ENCODE measurements around the gene LGR5. TPM values are rescaled to one million over a fixed set of nuclear protein-coding genes. Genes with fewer than 3 reads are reported as not detected.

The LGR5 gene
- total RNA-seq, 2 donors from 2014 or later: 1.8 to 7.4 TPM

DNA sequence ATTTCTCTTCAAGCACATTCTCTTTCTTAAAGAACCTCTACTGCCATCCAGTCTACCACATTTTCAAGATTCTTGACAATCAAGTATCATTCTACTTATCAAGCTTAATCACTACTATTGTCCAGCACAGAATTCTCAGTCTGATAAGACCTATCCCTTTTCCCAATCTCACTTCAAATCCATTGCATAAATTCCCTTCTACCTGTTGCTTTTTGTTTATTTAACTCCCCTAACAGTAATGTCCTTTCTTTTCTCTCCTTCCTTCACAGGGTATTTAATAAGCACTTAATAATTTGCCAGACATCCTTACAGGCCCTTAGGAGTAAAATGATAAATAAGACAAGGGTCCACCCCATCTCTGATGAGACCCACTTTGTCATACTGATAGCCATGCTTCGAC is 182.3 kb downstream of the LGR5 start:
- Histone ChIP-seq H3K4me3 (no peak overlapping the region), H3K4me1 (ENCODE audit: control insufficient read depth in 1 of 2, low read depth in 2 of 2) (peaks cover 0 to 11% of the 10 kb centered on the region in 2 donors), H3K27ac (no peak overlapping the region), H3K27me3 (replicated peaks; ENCODE audit: insufficient read depth) (no peaks in the 10 kb centered on the region), H3K9me3 (no peaks in the 10 kb centered on the region), H3K36me3 (peaks cover 32% of the 10 kb centered on the region)
- ATAC-seq (ENCODE audit: insufficient number of reproducible peaks, low FRiP score, low read depth) (no peak), DNase-seq (ENCODE audit: low spot score) (no peak)
- TF ChIP-seq, protein P1, sequence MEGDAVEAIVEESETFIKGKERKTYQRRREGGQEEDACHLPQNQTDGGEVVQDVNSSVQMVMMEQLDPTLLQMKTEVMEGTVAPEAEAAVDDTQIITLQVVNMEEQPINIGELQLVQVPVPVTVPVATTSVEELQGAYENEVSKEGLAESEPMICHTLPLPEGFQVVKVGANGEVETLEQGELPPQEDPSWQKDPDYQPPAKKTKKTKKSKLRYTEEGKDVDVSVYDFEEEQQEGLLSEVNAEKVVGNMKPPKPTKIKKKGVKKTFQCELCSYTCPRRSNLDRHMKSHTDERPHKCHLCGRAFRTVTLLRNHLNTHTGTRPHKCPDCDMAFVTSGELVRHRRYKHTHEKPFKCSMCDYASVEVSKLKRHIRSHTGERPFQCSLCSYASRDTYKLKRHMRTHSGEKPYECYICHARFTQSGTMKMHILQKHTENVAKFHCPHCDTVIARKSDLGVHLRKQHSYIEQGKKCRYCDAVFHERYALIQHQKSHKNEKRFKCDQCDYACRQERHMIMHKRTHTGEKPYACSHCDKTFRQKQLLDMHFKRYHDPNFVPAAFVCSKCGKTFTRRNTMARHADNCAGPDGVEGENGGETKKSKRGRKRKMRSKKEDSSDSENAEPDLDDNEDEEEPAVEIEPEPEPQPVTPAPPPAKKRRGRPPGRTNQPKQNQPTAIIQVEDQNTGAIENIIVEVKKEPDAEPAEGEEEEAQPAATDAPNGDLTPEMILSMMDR (IDR thresholded peaks at IDR 0.05): no peak

DNA sequence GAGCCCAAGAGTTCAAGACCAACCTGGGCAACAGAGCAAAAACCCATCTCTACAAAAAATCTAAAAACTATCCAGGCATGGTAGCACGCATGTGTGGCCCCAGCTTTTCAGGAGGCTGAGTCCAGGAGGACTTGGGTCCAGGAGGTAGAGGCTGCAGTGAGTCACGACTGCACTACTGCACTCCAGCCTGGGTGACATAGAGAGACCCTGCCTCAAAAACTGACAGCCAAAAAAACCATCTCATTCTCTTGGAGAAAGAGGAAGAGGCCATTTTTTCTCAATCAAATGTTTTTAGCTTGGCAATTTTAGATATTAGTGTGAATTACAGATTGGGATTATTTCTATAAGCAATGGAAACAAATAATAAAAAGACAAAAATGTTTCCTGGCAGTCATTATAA is 185.9 kb downstream of the LGR5 start:
- H3K27me3 ChIP-seq (replicated peaks; ENCODE audit: insufficient read depth): no peaks in the 10 kb centered on the region
- peaks cover 42% of the 10 kb centered on the region for H3K36me3 ChIP-seq
- H3K9me3 ChIP-seq: no peaks in the 10 kb centered on the region
- H3K4me3 ChIP-seq: no peak overlapping the region
- peaks cover 0 to 15% of the 10 kb centered on the region in 2 donors for H3K4me1 ChIP-seq (ENCODE audit: control insufficient read depth in 1 of 2, low read depth in 2 of 2)
- H3K27ac ChIP-seq: no peak overlapping the region
- TF ChIP-seq, protein P1 (IDR thresholded peaks at IDR 0.05): no peak
- no peak for DNase-seq (ENCODE audit: low spot score)
- ATAC-seq (ENCODE audit: insufficient number of reproducible peaks, low FRiP score, low read depth): no peak

DNA sequence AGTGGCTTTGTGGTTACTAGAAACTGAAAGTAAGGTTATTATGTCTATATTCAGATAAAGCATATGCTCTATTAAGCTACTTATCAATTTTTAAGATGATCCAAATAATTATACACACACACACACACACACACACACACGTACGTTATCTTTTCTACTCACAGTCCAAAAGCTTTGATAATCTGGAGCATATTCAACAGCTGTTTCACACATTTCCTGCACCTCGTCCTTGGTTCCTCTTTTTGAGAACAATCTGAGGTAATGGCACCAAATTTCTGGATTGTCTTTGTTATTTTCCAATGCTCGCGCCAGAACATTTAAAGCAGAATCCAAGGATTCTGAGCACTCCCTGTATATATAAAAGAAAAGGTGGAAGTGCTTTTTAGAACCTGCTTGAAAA is 186.5 kb downstream of the LGR5 start:
- no peaks in the 10 kb centered on the region for H3K9me3 ChIP-seq
- H3K4me3 ChIP-seq: no peak overlapping the region
- TF ChIP-seq, protein P1 (IDR thresholded peaks at IDR 0.05): no peak
- H3K27ac ChIP-seq: no peak overlapping the region
- ATAC-seq (ENCODE audit: insufficient number of reproducible peaks, low FRiP score, low read depth) (no peak), DNase-seq (ENCODE audit: low spot score) (no peak)
- peaks cover 40% of the 10 kb centered on the region for H3K36me3 ChIP-seq
- no peaks in the 10 kb centered on the region for H3K27me3 ChIP-seq (replicated peaks; ENCODE audit: insufficient read depth)
- peaks cover 0 to 15% of the 10 kb centered on the region in 2 donors for H3K4me1 ChIP-seq (ENCODE audit: control insufficient read depth in 1 of 2, low read depth in 2 of 2)

DNA sequence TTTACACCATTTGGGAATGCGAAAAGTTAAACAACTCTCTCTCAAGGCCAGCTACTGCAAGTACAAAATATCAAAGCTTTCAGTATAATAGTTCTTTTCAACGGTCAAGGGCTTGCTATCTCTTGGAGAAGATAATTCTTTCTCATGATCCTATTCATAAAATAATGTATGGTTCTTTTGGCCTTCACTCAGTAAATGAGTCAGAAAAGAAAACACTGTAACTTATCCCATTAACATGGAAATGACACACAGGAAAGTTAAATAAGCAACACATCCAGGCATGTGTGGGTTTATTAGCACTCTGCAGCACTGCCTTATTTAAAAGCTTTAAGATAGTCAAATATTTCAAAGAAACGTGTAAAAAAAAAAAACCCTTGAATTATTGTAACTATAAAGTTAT is 187.2 kb downstream of the LGR5 start:
- Histone ChIP-seq H3K4me3 (no peak overlapping the region), H3K9me3 (no peaks in the 10 kb centered on the region), H3K4me1 (ENCODE audit: control insufficient read depth in 1 of 2, low read depth in 2 of 2) (peaks cover 0 to 15% of the 10 kb centered on the region in 2 donors), H3K27ac (no peak overlapping the region), H3K27me3 (replicated peaks; ENCODE audit: insufficient read depth) (no peaks in the 10 kb centered on the region), H3K36me3 (peaks cover 40% of the 10 kb centered on the region)
- ATAC-seq (ENCODE audit: insufficient number of reproducible peaks, low FRiP score, low read depth) (no peak), DNase-seq (ENCODE audit: low spot score) (no peak)
- TF ChIP-seq, protein P1 (IDR thresholded peaks at IDR 0.05): no peak

DNA sequence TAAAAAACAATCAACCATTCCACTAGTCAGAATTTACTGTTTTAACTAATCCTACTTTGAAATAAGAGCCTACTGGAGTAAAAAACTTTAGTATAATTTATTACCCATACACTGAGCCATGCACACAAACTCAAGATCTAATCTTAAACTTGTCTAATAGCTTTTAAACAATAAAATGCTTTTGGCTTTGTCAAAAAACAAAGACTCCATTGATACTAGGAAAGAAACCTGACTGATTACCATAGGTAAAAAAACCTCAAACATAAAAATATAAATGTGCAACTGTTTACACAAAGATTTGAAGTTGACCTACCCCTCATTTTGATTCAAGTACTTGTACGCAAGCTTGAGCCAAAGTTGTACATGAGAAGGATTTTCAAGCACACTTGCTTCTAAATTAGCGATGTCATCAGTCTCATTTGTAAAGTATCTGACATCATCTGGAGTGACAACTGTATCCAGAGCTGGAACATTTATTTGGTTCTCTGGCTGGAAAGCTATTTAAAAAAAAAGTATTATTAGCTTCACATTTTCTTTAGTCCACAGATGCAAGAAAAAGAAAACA is 187.9 kb downstream of the LGR5 start:
- peaks cover 43% of the 10 kb centered on the region for H3K36me3 ChIP-seq
- H3K9me3 ChIP-seq: no peaks in the 10 kb centered on the region
- no peaks in the 10 kb centered on the region for H3K27me3 ChIP-seq (replicated peaks; ENCODE audit: insufficient read depth)
- DNase-seq (ENCODE audit: low spot score): no peak
- no peak overlapping the region for H3K27ac ChIP-seq
- TF ChIP-seq, protein P1 (IDR thresholded peaks at IDR 0.05): no peak
- no peak overlapping the region for H3K4me3 ChIP-seq
- ATAC-seq (ENCODE audit: insufficient number of reproducible peaks, low FRiP score, low read depth): no peak
- peaks cover 0 to 15% of the 10 kb centered on the region in 2 donors for H3K4me1 ChIP-seq (ENCODE audit: control insufficient read depth in 1 of 2, low read depth in 2 of 2)

Other genes starting within 250 kb of the LGR5 start
- 100 to 1,000 TPM in 1 of 2 donors, 10 to 100 TPM in 1; 48.6 to 101 TPM for gene ZFC3H1, start 224.1 kb downstream of the LGR5 start, total RNA-seq
- gene THAP2, start 224.5 kb downstream of the LGR5 start, total RNA-seq: 1 to 10 TPM in 1 of 2 donors, under 1 TPM in 1; 0.95 to 5.9 TPM
- gene TMEM19, start 246.3 kb downstream of the LGR5 start, total RNA-seq: 10 to 100 TPM; 18.4 to 39.4 TPM

Measured in thoracic aorta (tissue), 2 donors.